Superior temporal gyrus (tissue), 1 donor: ENCODE measurements around the gene ATP1A4.
"Not testable (repeated sequence)": the region's sequence is repeated elsewhere in the genome, so short reads cannot be mapped to it uniquely, and the experiment has no call there.

Experiments used
- DNase-seq: peaks from one replicate; pipeline ENCODE4 v3.0.0-alpha.2; 2016; ENCODE audit errors: extremely low spot score

ATP1A4 gene

DNA sequence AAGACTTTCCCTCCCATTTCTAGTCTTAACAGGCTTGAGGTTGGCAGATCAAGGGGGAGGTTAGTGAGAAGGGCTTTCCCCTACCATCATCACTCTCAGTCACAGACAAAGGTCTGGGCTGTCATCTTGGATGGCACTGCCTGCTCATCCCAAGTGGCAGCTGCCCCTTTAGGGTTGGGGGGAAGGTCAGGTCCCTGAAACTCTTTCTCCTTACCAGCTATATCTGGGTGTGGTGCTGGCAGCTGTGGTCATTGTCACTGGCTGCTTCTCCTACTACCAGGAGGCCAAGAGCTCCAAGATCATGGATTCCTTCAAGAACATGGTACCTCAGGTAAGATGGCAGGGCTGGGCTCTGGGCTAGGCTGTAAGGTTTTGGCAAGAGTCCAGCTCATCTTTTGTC, 27.7 kb upstream of the ATP1A4 start:
- DNase-seq = no peak

- DNase-seq = no peak
Measured at GRCh38 chr1:160124705-160125478, 26.5 kb upstream of the ATP1A4 start.

DNA sequence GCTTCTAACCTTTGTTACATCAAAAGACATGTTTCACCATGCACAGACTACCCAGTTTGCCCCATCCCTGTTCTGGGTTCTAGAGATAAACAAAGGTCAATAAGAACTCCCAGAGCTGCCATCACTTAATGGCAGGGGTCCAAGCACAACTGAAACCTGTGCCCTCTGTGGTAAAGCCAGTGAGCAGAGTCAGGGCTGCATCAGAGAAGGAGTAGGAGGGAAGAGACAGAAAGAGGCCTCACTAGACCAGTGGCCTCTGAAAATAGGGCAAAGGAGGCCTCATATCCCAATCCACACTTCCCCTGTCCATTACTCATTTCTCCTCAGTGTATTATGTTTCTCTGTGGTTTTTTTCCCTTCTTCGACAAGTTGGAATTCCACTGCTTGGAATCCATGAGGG, 25.7 kb upstream of the ATP1A4 start:
- no peak for DNase-seq

DNA sequence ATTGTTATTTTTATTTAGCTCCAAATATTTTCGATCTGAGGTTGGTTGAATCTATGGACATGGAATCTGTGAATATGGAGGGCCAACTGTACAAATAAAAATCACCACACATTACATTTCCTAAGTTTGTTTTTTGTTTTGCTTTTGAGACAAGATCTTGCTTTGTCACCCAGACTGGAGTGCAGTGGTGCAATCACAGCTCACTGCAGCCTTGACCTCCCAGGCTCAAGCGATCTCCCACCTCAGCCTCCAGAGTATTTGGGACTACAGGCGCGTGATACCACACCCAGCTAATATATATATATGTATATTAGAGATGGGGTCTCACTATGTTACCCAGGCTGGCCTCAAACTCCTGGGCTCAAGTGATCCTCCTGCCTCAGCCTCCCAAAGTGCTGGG, 25.1 kb upstream of the ATP1A4 start:
- DNase-seq = not testable (repeated sequence)

GRCh38 chr1:160127381-160127780, 24.0 kb upstream of the ATP1A4 start:
- DNase-seq = no peak

GRCh38 chr1:160127865-160128523, 23.4 kb upstream of the ATP1A4 start:
- peak; percentile 49 for DNase-seq

DNA sequence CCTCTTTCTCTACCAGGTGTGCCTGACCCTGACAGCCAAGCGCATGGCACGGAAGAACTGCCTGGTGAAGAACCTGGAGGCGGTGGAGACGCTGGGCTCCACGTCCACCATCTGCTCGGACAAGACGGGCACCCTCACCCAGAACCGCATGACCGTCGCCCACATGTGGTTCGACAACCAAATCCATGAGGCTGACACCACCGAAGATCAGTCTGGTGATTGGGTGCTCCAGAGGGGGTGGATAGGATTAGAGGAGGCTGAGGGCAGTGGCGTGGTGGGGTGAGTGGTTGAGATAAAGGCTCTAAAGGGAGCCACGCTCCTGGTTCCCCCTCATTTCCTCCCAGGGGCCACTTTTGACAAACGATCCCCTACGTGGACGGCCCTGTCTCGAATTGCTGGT, 22.8 kb upstream of the ATP1A4 start:
- no peak for DNase-seq

GRCh38 chr1:160129046-160129445, 22.4 kb upstream of the ATP1A4 start:
- no peak for DNase-seq

- no peak for DNase-seq
Measured at GRCh38 chr1:160129558-160129957, 21.8 kb upstream of the ATP1A4 start.

DNA sequence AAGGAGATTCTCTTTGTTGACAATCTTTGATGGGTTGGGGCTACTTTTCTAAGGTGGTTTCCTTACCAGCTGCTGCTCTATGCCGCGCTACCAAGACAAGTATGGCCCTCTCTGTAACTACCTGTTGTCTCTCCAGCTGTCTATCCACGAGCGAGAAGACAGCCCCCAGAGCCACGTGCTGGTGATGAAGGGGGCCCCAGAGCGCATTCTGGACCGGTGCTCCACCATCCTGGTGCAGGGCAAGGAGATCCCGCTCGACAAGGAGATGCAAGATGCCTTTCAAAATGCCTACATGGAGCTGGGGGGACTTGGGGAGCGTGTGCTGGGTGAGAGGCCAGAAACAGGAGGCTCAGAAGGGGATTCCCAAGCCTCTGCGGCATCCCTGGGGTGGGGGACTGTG, 21.4 kb upstream of the ATP1A4 start:
- no peak for DNase-seq

DNA sequence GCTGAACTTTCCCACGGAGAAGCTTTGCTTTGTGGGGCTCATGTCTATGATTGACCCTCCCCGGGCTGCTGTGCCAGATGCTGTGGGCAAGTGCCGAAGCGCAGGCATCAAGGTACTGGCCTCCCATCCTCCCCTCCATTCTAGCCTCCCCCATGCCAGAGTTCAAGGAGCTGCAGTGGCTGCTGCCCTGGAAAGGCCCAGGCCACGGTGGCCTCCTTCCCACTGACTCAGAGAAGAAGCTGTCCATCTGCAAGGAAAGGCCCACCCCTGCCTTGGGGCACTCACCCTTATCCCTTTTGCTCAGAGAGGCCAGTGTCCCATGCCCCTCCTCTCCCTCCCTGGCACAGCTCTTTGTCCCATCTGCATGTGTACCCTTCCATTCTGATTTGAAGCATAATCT, 20.9 kb upstream of the ATP1A4 start:
- no peak for DNase-seq

DNA sequence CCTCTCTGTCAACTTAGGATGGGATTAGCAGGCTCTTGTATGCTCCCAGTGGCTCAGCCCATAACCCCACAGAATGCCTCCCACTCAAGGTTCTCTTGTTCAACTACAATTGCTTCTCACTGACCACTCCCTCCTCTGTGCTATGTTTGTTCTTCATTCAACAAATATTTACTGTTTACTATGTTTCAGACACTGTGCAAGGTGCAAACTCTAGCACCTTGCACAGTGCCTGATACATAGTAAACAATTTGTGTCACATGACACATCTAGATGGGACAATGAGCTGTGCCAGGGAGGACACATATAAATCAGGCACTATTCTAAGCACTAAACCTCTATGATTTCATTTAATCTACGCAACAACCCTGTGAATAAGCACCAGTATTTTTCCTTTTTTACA, 20.5 kb upstream of the ATP1A4 start:
- no peak for DNase-seq

- DNase-seq = no peak
Measured at GRCh38 chr1:160131803-160132565, 19.4 kb upstream of the ATP1A4 start.

- no peak for DNase-seq
Measured at GRCh38 chr1:160133990-160134770, 17.2 kb upstream of the ATP1A4 start.

DNA sequence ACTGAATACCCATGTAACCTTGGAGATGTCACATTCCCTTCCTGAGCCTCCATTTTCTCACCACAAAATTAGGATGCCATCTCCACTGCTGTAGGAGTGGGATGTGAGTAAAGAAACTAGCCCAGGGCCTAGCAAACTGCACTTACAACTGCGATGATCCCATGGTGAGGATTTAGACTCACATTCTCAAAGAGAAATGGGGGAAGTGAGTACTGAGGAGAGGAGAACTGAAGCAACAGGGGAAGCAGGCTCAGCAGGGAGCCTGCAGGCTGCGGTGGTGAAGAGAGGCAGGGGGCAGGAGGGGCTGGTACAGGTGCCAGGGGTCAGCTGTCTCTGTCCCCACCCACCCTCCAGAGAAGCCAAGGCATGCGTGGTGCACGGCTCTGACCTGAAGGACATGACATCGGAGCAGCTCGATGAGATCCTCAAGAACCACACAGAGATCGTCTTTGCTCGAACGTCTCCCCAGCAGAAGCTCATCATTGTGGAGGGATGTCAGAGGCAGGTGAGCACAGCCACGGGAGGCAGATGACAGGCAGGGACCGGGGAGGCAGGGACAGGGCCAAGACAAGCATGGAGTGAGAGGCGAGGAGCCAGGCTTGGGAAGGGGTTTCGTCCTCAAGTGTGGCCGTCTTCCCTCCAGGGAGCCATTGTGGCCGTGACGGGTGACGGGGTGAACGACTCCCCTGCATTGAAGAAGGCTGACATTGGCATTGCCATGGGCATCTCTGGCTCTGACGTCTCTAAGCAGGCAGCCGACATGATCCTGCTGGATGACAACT, 16.4 kb upstream of the ATP1A4 start:
- DNase-seq = no peak

DNA sequence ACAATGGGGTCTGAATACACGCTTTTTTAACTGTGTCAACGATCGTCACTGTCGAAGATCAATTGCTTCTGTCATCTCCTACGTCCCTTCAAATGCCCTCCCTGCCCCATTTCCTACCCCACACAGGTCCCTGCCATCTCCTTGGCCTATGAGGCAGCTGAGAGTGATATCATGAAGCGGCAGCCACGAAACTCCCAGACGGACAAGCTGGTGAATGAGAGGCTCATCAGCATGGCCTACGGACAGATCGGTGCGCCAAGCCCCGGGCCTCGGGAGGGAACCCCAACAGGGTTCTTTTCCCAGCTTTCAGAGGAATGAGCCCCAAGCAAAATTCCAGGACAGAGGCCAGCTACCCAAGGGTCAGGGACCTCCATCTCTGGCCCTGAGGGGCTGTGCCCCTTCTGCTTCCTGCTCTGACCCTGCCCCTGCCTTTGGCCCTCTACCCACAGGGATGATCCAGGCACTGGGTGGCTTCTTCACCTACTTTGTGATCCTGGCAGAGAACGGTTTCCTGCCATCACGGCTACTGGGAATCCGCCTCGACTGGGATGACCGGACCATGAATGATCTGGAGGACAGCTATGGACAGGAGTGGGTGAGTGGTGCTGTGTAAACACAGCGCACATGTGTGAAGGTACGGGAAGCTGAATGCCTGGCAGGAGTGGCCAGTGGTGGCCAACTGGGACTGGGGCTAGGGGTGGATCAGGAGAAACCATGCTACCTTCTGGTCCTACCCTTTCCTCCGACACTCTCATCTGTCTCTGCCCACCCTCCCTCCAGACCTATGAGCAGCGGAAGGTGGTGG, 15.1 kb upstream of the ATP1A4 start:
- DNase-seq = no peak

DNA sequence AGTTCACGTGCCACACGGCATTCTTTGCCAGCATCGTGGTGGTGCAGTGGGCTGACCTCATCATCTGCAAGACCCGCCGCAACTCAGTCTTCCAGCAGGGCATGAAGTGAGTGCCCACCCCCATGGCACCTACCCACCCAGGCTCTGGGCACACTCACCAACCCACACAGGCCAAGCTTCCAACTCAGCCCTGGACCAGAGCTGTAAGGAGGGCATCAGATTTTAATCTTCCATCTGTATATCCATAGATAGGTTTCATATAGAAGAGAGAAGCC, 14.5 kb upstream of the ATP1A4 start:
- DNase-seq = no peak

DNA sequence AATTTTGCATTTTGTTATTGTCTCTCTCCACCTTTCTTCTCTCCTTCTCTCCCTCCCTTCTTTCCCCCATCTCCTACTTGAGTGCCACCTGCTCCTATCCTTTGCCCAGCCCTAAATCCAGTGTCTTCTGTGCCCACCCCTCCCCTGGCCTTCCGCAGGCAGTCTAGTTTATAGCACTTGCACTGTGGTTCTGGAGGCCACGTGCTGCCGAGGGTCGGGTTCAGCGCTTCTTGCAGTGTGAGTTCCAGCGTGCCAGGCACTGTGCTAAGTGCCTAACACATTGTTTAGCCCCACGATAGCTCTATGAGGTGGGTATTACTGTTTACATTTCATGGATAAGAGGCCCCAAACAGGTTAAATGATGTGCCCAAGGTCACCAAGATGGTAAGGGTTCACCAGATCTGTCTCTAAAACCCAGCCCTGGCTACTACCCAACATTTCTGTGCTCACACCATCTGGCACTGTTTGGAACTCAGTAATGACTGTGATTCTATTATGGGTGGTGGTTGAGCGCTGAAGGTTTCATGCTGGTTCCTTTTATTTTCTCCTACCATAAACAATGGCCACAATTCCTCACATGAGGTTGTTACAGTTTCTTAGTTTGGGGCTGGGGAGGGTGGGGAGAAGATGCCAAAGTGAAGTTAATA, 14.1 kb upstream of the ATP1A4 start:
- no peak for DNase-seq

DNA sequence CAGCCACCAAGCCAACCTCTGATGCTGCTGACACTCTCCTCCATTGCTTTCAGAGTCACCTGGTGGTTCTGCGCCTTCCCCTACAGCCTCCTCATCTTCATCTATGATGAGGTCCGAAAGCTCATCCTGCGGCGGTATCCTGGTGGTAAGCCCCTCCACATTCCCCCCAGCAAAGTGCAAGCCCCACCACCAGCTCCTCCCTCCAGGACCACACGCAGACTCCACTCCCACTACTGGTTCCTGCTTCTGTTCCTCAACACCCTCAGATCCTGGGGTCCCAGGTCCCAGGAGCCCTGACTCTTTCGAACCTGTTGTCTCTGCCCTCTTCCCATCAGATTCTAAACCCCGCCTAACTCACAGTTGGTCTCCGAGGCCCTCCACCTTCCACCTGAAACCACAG, 11.6 kb upstream of the ATP1A4 start:
- DNase-seq = no peak

GRCh38 chr1:160143695-160144094, 7.7 kb upstream of the ATP1A4 start:
- DNase-seq = no peak
